Stimulated activated CD8-positive, alpha-beta memory T cell treated with anti-CD3 and anti-CD28 coated beads, Interleukin-7, amount 100 ng/mL, for 48 hours (primary cell): ENCODE results near the gene ZNF212.
A peak's percentile ranks its signal among the peaks of the same experiment; 100 is the strongest.
"Not testable (repeated sequence)": the region's sequence is repeated elsewhere in the genome, so short reads cannot be mapped to it uniquely, and the experiment has no call there.

ENCODE experiments used
- DNase-seq, 2 donors: peaks; one replicate each; pipeline ENCODE4 v3.0.0-alpha.2; 2020; ENCODE audit warnings: low read depth in 1 of 2; ENCODE audit errors: extremely low read depth in 1 of 2

Gene ZNF212

GRCh38 chr7:149218469-149219420, 20.7 kb upstream of the ZNF212 start:
- no peak for DNase-seq

DNA sequence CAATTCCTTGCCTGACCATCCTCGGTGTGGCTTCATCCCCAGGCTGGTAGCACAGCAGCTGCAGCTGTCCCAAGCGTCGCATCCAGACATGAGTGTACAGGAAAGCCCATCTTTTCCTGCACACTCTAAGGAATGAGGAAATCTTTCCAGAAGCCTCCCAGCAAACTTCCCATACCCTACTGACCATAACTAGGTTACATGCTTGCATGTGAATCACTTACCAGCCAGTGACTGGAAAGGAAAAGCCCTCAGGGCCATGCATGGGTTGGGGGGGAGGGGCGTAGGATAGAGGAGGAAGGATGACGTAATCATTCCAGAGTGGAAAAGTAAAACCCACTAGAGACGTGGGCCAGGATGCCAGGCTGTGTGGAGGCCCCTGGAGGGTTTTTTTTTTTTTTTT, 18.9 kb upstream of the ZNF212 start:
- DNase-seq, result no peak

DNA sequence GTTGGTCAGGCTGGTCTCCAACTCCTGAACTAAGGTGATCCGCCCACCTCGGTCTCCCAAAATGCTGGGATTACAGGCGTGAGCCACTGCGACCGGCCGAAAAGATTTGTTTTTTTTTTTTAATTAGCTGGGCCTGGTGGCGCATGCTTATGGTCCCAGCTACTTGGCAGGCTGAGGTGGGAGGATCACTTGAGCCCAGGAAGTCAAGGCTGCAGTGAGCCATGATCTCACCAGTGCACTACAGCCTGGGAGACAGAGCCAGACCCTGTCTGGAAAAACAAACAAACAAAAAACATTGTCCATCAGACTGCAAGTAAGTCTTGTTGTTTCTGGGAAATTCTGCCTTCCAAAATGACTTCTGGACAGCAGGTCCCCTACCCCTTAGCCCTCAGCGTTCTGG, 16.3 kb upstream of the ZNF212 start:
- no peak for DNase-seq

DNA sequence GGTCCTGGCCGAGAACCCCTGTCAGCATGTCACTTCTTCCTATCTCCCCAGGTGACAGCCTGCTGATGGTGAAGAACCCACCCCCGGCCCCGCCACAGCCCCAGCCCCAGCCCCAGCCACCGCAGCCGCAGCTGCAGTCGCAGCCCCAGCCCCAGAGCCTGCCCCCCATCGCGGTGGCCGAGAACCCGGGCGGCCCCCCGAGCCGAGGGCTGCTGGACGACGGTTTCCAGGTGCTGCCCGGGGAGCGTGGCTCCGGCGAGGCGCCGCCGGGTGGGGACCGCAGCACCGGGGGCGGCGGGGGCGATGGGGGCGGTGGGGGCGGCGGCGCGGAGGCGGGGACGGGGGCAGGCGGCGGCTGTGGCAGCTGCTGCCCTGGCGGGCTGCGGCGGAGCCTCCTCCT, 15.7 kb upstream of the ZNF212 start:
- DNase-seq, result no peak

- no peak for DNase-seq
Observed at GRCh38 chr7:149224352-149224751, 15.1 kb upstream of the ZNF212 start.

GRCh38 chr7:149225106-149225505, 14.3 kb upstream of the ZNF212 start:
- no peak for DNase-seq

DNA sequence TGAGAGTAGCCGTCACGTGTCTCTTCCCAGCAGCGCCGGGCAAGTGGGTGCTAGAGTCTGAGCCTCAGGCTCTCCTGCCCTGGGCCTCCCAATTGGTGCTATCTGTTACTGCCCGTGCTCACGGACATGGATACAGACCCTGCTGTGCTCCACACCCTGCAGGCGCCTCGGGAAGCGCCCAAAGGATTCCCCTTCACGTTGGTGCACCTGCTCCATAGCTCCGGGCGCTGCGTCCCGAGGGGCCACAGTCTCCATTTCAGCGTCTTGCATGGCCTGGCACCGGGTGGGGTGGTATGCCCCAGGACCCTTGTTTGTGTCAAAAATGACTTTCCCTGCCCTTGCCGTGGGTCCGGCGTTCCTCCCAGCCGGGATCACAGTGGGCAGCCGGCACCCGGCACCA, 13.8 kb upstream of the ZNF212 start:
- no peak for DNase-seq

DNA sequence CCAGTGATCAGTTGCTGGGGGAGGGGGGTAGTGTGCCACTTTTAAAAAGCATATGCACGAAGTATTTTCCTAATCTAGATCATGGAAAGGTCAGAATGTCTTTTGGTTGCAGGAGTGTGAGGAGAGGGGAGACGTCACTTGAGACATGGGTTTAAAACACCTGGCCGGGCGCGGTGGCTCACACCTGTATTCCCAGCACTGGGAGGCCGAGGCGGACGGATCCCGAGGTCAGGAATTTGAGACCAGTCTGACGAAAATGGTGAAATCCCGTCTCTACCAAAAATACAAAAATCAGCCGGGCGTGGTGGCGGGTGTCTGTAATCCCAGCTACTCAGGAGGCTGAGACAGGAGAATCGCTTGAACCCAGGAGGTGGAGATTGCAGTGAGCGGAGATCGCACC, 13.1 kb upstream of the ZNF212 start:
- not testable (repeated sequence) for DNase-seq

- DNase-seq, result no peak
Observed at GRCh38 chr7:149226840-149227494, 12.5 kb upstream of the ZNF212 start.

- no peak for DNase-seq
Observed at GRCh38 chr7:149228831-149229471, 10.5 kb upstream of the ZNF212 start.

- no peak for DNase-seq
Observed at GRCh38 chr7:149229526-149229925, 9.9 kb upstream of the ZNF212 start.

DNA sequence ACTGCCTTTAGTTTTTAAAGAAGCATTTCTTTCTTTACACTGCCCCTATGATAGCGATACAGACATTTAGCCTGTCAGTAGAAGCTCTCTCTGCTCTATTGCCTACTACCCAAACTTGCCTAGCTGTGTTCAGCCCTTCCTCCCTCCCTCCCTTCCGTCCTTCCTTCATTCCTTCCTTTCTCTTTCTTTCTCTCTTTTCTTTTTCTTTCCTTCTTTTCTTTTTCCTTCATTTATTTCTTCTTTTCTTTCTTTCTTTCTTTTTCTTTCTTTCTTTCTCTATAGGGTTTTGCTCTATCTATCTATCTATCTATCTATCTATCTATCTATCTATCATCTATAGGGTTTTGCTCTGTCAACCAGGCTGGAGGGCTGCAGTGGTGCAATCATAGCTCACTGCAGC, 7.1 kb upstream of the ZNF212 start:
- no peak for DNase-seq

- peak in 1 of 2 donors; percentile 20 for DNase-seq
Observed at GRCh38 chr7:149233655-149234204, 5.7 kb upstream of the ZNF212 start.

DNA sequence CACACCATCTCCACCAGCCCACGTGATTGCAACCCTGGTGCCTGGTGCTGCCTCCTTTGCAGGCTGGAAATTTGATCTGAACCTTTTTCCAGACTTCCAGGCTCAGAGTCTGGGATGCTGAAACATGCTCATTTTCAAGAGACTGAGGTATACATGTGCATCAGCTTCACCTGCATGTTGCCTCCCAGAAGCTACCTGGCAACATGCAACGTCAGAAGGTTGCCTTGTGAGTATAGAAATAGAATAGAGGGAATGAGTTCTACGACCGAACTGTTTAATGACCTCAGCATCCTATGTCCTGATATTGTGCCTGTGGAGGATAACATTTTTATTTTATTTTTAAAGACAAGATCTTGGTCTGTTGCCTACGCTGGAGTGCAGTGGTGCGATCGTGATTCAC, 1.9 kb upstream of the ZNF212 start:
- DNase-seq, result no peak

DNA sequence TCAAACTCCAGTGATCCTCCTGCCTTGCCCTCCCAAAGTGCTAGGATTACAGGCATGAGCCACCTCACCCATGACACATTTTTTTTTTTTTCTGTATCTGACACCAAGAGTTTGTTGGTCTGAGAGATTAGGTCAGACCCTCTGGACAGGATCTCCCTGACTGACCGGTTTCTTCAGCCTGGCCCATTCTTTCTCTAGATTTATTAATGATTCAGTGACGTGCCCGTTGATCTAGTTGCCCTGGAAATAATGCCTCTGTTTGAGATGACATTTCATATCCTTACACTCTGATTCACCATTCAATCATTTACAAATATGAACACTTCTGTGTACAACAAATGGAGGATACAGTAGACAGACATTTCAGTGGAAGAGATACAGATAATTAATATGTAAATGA, 1.4 kb upstream of the ZNF212 start:
- no peak for DNase-seq

GRCh38 chr7:149240637-149241036, 1.2 kb downstream of the ZNF212 start:
- DNase-seq, result no peak

GRCh38 chr7:149241696-149242095, 2.2 kb downstream of the ZNF212 start:
- no peak for DNase-seq

GRCh38 chr7:149245244-149245643, 5.8 kb downstream of the ZNF212 start:
- DNase-seq, result peak in 1 of 2 donors; percentile 64

- DNase-seq, result no peak
Observed at GRCh38 chr7:149245744-149246143, 6.3 kb downstream of the ZNF212 start.

DNA sequence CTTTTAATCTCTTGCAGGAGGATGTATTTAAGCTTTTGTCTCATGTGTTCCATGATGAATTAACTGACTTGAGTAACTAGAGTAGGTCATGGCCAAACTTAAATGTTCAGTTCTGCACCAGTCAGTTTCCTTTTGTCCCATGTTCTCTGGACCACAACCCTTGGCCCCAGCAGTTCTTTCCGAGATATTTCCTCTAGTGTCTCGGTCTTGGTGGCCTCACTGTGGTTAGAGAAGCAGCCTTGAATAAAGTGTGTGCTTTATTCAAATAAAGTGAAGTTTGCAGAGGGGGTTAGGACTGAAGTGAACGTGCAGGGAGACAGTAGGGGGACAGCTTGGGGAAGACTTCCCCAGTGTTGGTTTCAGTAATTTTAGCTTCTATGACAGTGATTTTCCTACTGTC, 9.3 kb downstream of the ZNF212 start:
- DNase-seq, result peak in 1 of 2 donors; percentile 39

GRCh38 chr7:149250151-149250550, 10.7 kb downstream of the ZNF212 start:
- not testable (repeated sequence) for DNase-seq
